Lung (tissue), 12 donors: ENCODE measurements around the gene TRMT44. TPM values are rescaled to one million over a fixed set of nuclear protein-coding genes. Genes with fewer than 3 reads are reported as not detected.

ENCODE experiments used
- ATAC-seq: fragments of 200-7000 bp; cut with Tn5 transposase; one replicate; pipeline ENCODE4 v1.9.1; 2020; ENCODE audit warnings: moderate number of reproducible peaks; ENCODE audit not compliant: insufficient read depth, low FRiP score
- DNase-seq, 3 donors: peaks; one replicate each; pipeline ENCODE4 v3.0.0-alpha.2; 2013 to 2017
- H3K27ac ChIP-seq, 2 donors: one replicate each; pipeline ENCODE4 v1.5.1; 2013; ENCODE audit warnings: mild to moderate bottlenecking in 2 of 2, moderate library complexity in 2 of 2, control low read depth in 1 of 2, inconsistent platforms in 1 of 2, low read depth in 1 of 2, low read length in 1 of 2
- H3K27me3 ChIP-seq, 3 donors: one replicate each; pipeline ENCODE4 v1.5.1; 2013; ENCODE audit warnings: low read length in 2 of 3; ENCODE audit not compliant: control insufficient read depth in 3 of 3, insufficient read depth in 3 of 3
- H3K36me3 ChIP-seq, 4 donors: one replicate each; pipeline ENCODE4 v1.5.1; 2013; ENCODE audit warnings: low read length in 4 of 4, mild to moderate bottlenecking in 1 of 4, moderate library complexity in 1 of 4; ENCODE audit not compliant: control insufficient read depth in 4 of 4, insufficient read depth in 4 of 4
- H3K4me1 ChIP-seq, 5 donors: one replicate each; pipeline ENCODE4 v1.5.1; 2013; ENCODE audit warnings: low read length in 5 of 5, mild to moderate bottlenecking in 2 of 5, moderate library complexity in 1 of 5; ENCODE audit not compliant: control insufficient read depth in 5 of 5, insufficient read depth in 5 of 5
- H3K4me3 ChIP-seq: one replicate; pipeline ENCODE4 v1.5.1; 2013; ENCODE audit warnings: mild to moderate bottlenecking, control low read depth, moderate library complexity
- H3K9ac ChIP-seq, 2 donors: one replicate each; pipeline ENCODE4 v1.5.1; 2013; ENCODE audit warnings: low read length in 2 of 2, control low read depth in 1 of 2; ENCODE audit not compliant: insufficient read depth in 1 of 2
- H3K9me3 ChIP-seq, 4 donors: one replicate each; pipeline ENCODE4 v1.5.1; 2013; ENCODE audit warnings: low read length in 3 of 4, mild to moderate bottlenecking in 1 of 4, moderate library complexity in 1 of 4; ENCODE audit not compliant: control insufficient read depth in 4 of 4, insufficient read depth in 3 of 4
- CTCF ChIP-seq: IDR thresholded peaks from 2 replicates; pipeline ENCODE4 v1.5.1; 2012; ENCODE audit warnings: mild to moderate bottlenecking; ENCODE audit errors: control extremely low read depth, extremely low read depth
- WGBS, 2 donors: extraction: QIAGEN DNeasy Blood & Tissue Kit; methylation state at CpG; one replicate each; pipeline ENCODE4 v1.1.7; 2013; 5-methylcytosine and 5-hydroxymethylcytosine counted together
- polyA plus RNA-seq, 2 donors: library from polyadenylated mRNA; stranded (reverse); fragments of 200-250 nt; gene quantifications; one replicate each; pipeline ENCODE4 v1.2.1, GENCODE V29; 2013
- total RNA-seq, 2 donors: library from RNA; depleted of rRNA in 1 of 2; stranded (reverse); fragments of >200 nt in 1 of 2; gene quantifications; one replicate each; pipeline ENCODE4 v1.2.1, GENCODE V29; 2014 to 2021
- donor health status: control.
- donor health status: control.
- donor health status: Bipolar disorder and iron deficiency.
- donor health status: healthy.
- donor health status: DM: yes; HTN: yes; CAD: no.

Gene TRMT44
- total and polyA plus RNA-seq, 4 donors, result 7.3 to 24.8 (median 15.0) TPM

- TF ChIP-seq CTCF, result no peak
- Histone ChIP-seq H3K27me3 (no peaks in the 10 kb centered on the region), H3K4me1 (peaks cover 0 to 8% (median 3%) of the 10 kb centered on the region in 5 donors), H3K36me3 (peaks cover 5 to 47% (median 25%) of the 10 kb centered on the region in 4 donors), H3K9me3 (peaks cover 0 to 3% (median 0%) of the 10 kb centered on the region in 4 donors), H3K9ac (no peak overlapping the region), H3K27ac (peak overlapping the region in 1 of 2 donors; percentile 42), H3K4me3 (no peak overlapping the region)
- ATAC-seq (no peak), DNase-seq (no peak)
- WGBS, 2 donors, result 96% methylated on average over 12 of the region's 12 CpGs
Observed at GRCh38 chr4:8394806-8395205, 45.8 kb upstream of the TRMT44 start.

- H3K27ac ChIP-seq, result no peak overlapping the region
- H3K9me3 ChIP-seq, result peaks cover 0 to 3% (median 0%) of the 10 kb centered on the region in 4 donors
- no peak for TF ChIP-seq CTCF
- H3K36me3 ChIP-seq, result peaks cover 5 to 44% (median 25%) of the 10 kb centered on the region in 4 donors
- DNase-seq (no peak), ATAC-seq (no peak)
- no peak overlapping the region for H3K4me3 ChIP-seq
- H3K4me1 ChIP-seq, result peaks cover 0 to 8% (median 3%) of the 10 kb centered on the region in 5 donors
- no peak overlapping the region for H3K9ac ChIP-seq
- H3K27me3 ChIP-seq, result no peaks in the 10 kb centered on the region
- 78 to 94% methylated on average over 12 of the region's 12 CpGs for WGBS, 2 donors
Observed at GRCh38 chr4:8395504-8396296, 44.9 kb upstream of the TRMT44 start.

- WGBS, 2 donors, result 96 to 98% methylated on average over 27 of the region's 27 CpGs
- no peak for TF ChIP-seq CTCF
- no peak for DNase-seq
Observed at GRCh38 chr4:8396762-8397406, 43.7 kb upstream of the TRMT44 start.

More at GRCh38 chr4:8396762-8397406, 43.7 kb upstream of the TRMT44 start:
- no peaks in the 10 kb centered on the region for H3K27me3 ChIP-seq
- peaks cover 0 to 3% (median under 1%) of the 10 kb centered on the region in 5 donors for H3K4me1 ChIP-seq
- H3K36me3 ChIP-seq, result peaks cover 5 to 41% (median 17%) of the 10 kb centered on the region in 4 donors
- H3K4me3 ChIP-seq, result no peak overlapping the region
- H3K9me3 ChIP-seq, result peaks cover 0 to 3% (median 0%) of the 10 kb centered on the region in 4 donors
- H3K27ac ChIP-seq, result no peak overlapping the region
- no peak for ATAC-seq
- H3K9ac ChIP-seq, result no peak overlapping the region
